ENCODE data around the gene MAML3.

The MAML3 gene

DNA sequence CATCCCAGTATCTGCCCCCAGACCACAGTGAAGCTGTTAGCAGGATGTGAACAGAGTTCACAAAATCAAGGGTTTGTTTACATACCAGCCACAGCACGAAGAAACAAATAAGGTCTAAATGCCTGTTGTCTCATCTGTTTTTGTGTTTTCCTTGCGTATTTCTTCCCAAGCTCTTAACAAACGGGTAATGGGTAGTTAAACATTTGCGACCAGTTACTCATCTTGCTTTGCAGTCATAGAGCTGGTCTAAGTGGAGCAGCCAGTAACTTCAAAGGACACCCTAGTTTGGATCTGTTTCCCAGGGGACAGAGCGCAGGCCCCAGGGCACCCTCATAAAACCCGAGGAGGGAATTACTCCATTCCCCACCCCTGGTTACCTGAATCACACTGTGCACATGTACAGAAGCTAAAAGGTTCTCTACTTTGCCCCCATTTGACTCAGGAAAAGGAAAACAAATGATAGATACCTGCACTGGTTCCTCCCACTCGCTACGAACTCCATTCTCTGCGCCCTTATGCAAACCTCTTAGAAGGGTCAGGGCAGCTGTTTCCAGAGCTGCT is 68.8 kb downstream of the MAML3 start:
- H3K4me3 ChIP-seq (ENCODE audit: insufficient read depth in 1 of 2, low read depth in 1 of 2, low read length in 2 of 2): no peak overlapping the region
- peak overlapping the region; percentile 59 for H3K4me2 ChIP-seq (ENCODE audit: low read length, poor library complexity, severe bottlenecking)

DNA sequence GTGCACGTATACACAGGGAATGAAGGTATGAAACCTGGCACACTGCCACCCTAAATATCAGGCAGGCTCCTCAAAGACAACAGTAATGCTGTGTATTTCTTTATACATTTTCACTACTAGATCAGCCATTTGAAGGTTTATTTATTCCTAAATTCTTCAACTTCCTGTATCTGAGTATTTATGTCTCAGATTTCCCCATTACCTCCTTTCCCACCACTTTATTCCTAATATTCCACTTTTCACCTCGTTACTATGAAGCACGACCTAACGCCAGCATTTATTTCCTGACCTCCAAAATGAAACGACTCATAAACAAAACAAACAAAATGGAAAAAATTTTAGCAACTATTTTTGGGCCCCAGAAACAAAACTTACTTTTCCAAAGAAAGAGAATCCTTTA is 69.6 kb downstream of the MAML3 start:
- no peak overlapping the region for H3K14ac ChIP-seq (ENCODE audit: low read length in 2 of 2)
- no peak overlapping the region for H3K4ac ChIP-seq (ENCODE audit: low read depth in 1 of 2, low read length in 2 of 2)
- no peak overlapping the region for H2BK12ac ChIP-seq (ENCODE audit: low read length in 2 of 2)
- no peak overlapping the region for H4K8ac ChIP-seq (ENCODE audit: low read length)
- H3K4me3 ChIP-seq (ENCODE audit: insufficient read depth in 1 of 2, low read depth in 1 of 2, low read length in 2 of 2): no peak overlapping the region
- no peaks in the 10 kb centered on the region for H3K36me3 ChIP-seq (ENCODE audit: control insufficient read depth in 1 of 2, insufficient read depth in 2 of 2, low read depth in 1 of 2, low read length in 2 of 2)
- no peak overlapping the region for H2AFZ ChIP-seq (ENCODE audit: low read depth, low read length)
- H2BK15ac ChIP-seq (ENCODE audit: low read depth, poor library complexity, severe bottlenecking): no peak overlapping the region
- no peak overlapping the region for H2BK5ac ChIP-seq (ENCODE audit: low read depth, low read length, poor library complexity, severe bottlenecking)
- no peak for DNase-seq
- no peak overlapping the region for H2AK5ac ChIP-seq (ENCODE audit: low read length, severe bottlenecking)
- H2BK120ac ChIP-seq (ENCODE audit: low read depth, low read length): no peak overlapping the region
- H4K91ac ChIP-seq (ENCODE audit: low read length): no peak overlapping the region
- H3K9ac ChIP-seq (ENCODE audit: low read length): no peak overlapping the region
- H3K4me1 ChIP-seq (ENCODE audit: control insufficient read depth, insufficient read depth, low read depth, low read length): peaks cover 10% of the 10 kb centered on the region
- H3K4me2 ChIP-seq (ENCODE audit: low read length, poor library complexity, severe bottlenecking): no peak overlapping the region
- no peak overlapping the region for H3K27ac ChIP-seq (ENCODE audit: low read length, poor library complexity, severe bottlenecking)
- no peak overlapping the region for H3K23ac ChIP-seq (ENCODE audit: low read length in 2 of 2)
- peaks cover 16% of the 10 kb centered on the region for H3K79me1 ChIP-seq (replicated peaks; ENCODE audit: low read length, poor library complexity, severe bottlenecking)
- no peaks in the 10 kb centered on the region for H3K9me3 ChIP-seq (ENCODE audit: control insufficient read depth, low read length)
- H3K27me3 ChIP-seq (ENCODE audit: control insufficient read depth in 1 of 2, insufficient read depth in 1 of 2, low read length in 2 of 2): no peaks in the 10 kb centered on the region
- H3K18ac ChIP-seq (ENCODE audit: low read depth in 1 of 2, low read length in 2 of 2): no peak overlapping the region
- 14% methylated on average over 5 of the region's 5 CpGs for WGBS

More for the DNA sequence above, 68.8 kb downstream of the MAML3 start:
- H2AFZ ChIP-seq (ENCODE audit: low read depth, low read length): peak overlapping the region; percentile 49
- H3K4me1 ChIP-seq (ENCODE audit: control insufficient read depth, insufficient read depth, low read depth, low read length): peaks cover 12% of the 10 kb centered on the region
- peak overlapping the region; percentile 71 for H2BK120ac ChIP-seq (ENCODE audit: low read depth, low read length)
- no peak overlapping the region for H3K4ac ChIP-seq (ENCODE audit: low read depth in 1 of 2, low read length in 2 of 2)
- peak overlapping the region in 1 of 2 experiments; percentile 84 for H2BK12ac ChIP-seq (ENCODE audit: low read length in 2 of 2)
- H3K36me3 ChIP-seq (ENCODE audit: control insufficient read depth in 1 of 2, insufficient read depth in 2 of 2, low read depth in 1 of 2, low read length in 2 of 2): no peaks in the 10 kb centered on the region
- peaks cover 16% of the 10 kb centered on the region for H3K79me1 ChIP-seq (replicated peaks; ENCODE audit: low read length, poor library complexity, severe bottlenecking)
- H4K8ac ChIP-seq (ENCODE audit: low read length): peak overlapping the region; percentile 72
- H3K27me3 ChIP-seq (ENCODE audit: control insufficient read depth in 1 of 2, insufficient read depth in 1 of 2, low read length in 2 of 2): no peaks in the 10 kb centered on the region
- H2BK5ac ChIP-seq (ENCODE audit: low read depth, low read length, poor library complexity, severe bottlenecking): no peak overlapping the region
- WGBS: 20% methylated on average over 9 of the region's 9 CpGs
- no peaks in the 10 kb centered on the region for H3K9me3 ChIP-seq (ENCODE audit: control insufficient read depth, low read length)
- H3K18ac ChIP-seq (ENCODE audit: low read depth in 1 of 2, low read length in 2 of 2): peak overlapping the region; percentile 34 to 69
- peak overlapping the region; percentile 41 for H4K91ac ChIP-seq (ENCODE audit: low read length)
- no peak overlapping the region for H3K14ac ChIP-seq (ENCODE audit: low read length in 2 of 2)
- no peak overlapping the region for H2BK15ac ChIP-seq (ENCODE audit: low read depth, poor library complexity, severe bottlenecking)
- H3K9ac ChIP-seq (ENCODE audit: low read length): no peak overlapping the region
- peak overlapping the region; percentile 80 for H3K27ac ChIP-seq (ENCODE audit: low read length, poor library complexity, severe bottlenecking)
- no peak overlapping the region for H3K23ac ChIP-seq (ENCODE audit: low read length in 2 of 2)
- peak; percentile 87 for DNase-seq
- H2AK5ac ChIP-seq (ENCODE audit: low read length, severe bottlenecking): peak overlapping the region; percentile 35

DNA sequence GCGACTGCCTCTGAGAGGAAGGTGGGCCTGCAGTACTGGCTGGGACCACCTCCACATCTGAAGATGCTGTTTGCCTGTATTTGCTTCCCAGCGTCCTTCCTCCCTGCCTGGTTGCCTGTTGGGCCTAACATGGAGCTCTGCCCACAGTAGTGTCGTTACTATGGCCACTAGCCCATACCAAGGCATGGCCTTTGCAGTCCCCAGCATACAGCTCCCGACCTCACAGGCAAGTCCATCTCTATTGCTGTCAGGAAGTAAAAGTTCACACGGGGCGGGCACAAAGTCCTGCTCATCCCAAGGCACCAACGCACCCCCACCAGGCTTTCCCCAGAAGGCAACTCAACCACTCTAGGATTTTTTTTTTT is 71.6 kb downstream of the MAML3 start:
- peak overlapping the region in 1 of 2 experiments; percentile 68 for H3K14ac ChIP-seq (ENCODE audit: low read length in 2 of 2)
- no peak for DNase-seq

DNA sequence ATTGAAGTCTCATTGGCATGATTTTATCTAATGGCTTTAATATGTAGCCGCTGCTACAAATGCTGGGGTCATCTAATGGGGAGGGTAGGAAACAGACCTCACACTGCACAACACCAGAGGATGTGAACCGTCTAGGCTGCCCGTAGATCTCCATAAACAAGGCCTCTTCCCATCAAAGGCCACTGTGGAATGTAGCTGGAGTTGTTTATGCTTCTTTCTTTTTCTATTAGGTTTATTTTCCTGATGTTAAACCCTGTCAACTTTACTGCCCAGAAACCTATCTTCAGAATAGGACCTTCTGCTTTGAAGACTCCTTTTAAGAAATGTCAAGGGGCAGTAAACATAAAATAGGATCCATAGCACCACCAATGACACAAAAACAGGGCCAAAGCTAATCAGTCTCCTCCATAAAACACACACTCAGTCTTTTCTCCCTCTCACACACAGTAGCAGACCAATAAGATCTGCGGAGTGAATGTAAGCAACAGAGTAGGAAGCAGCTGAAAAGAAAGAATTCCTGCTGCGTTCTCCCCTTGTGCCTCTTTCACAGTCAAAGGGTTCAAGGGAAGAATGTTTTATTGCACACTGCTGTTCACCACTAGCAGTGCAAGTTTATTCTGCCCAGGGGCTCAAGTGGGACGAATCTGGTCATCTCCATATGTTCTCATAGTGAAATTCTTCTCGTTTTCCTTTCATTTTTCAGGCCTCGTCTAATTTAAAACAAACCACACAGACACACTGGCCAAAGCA is 72.2 kb downstream of the MAML3 start:
- 15% methylated on average over 6 of the region's 8 CpGs for WGBS
- Histone ChIP-seq H3K18ac (ENCODE audit: low read depth in 1 of 2, low read length in 2 of 2) (peak overlapping the region; percentile 82 to 90), H2BK120ac (ENCODE audit: low read depth, low read length) (peak overlapping the region; percentile 27), H3K4me3 (ENCODE audit: insufficient read depth in 1 of 2, low read depth in 1 of 2, low read length in 2 of 2) (no peak overlapping the region), H3K4me2 (ENCODE audit: low read length, poor library complexity, severe bottlenecking) (no peak overlapping the region), H3K79me1 (replicated peaks; ENCODE audit: low read length, poor library complexity, severe bottlenecking) (peaks cover 16% of the 10 kb centered on the region), H4K91ac (ENCODE audit: low read length) (peak overlapping the region; percentile 89), H2BK15ac (ENCODE audit: low read depth, poor library complexity, severe bottlenecking) (no peak overlapping the region), H3K27ac (ENCODE audit: low read length, poor library complexity, severe bottlenecking) (no peak overlapping the region), H3K4me1 (ENCODE audit: control insufficient read depth, insufficient read depth, low read depth, low read length) (peaks cover 12% of the 10 kb centered on the region), H3K4ac (ENCODE audit: low read depth in 1 of 2, low read length in 2 of 2) (peak overlapping the region; percentile 55 to 64), H3K9ac (ENCODE audit: low read length) (peak overlapping the region; percentile 10), H2BK5ac (ENCODE audit: low read depth, low read length, poor library complexity, severe bottlenecking) (no peak overlapping the region), H3K9me3 (ENCODE audit: control insufficient read depth, low read length) (no peaks in the 10 kb centered on the region), H2AFZ (ENCODE audit: low read depth, low read length) (peak overlapping the region; percentile 6), H3K36me3 (ENCODE audit: control insufficient read depth in 1 of 2, insufficient read depth in 2 of 2, low read depth in 1 of 2, low read length in 2 of 2) (no peaks in the 10 kb centered on the region), H3K27me3 (ENCODE audit: control insufficient read depth in 1 of 2, insufficient read depth in 1 of 2, low read length in 2 of 2) (no peaks in the 10 kb centered on the region), H2AK5ac (ENCODE audit: low read length, severe bottlenecking) (peak overlapping the region; percentile 50), H4K8ac (ENCODE audit: low read length) (peak overlapping the region; percentile 92), H3K23ac (ENCODE audit: low read length in 2 of 2) (no peak overlapping the region), H3K14ac (ENCODE audit: low read length in 2 of 2) (no peak overlapping the region), H2BK12ac (ENCODE audit: low read length in 2 of 2) (peak overlapping the region; percentile 80 to 90)
- peak; percentile 59 for DNase-seq

More for the DNA sequence above, 71.6 kb downstream of the MAML3 start:
- Histone ChIP-seq H2BK5ac (ENCODE audit: low read depth, low read length, poor library complexity, severe bottlenecking) (no peak overlapping the region), H3K9ac (ENCODE audit: low read length) (peak overlapping the region; percentile 10), H2BK12ac (ENCODE audit: low read length in 2 of 2) (peak overlapping the region; percentile 80 to 90), H3K27ac (ENCODE audit: low read length, poor library complexity, severe bottlenecking) (no peak overlapping the region), H3K4me3 (ENCODE audit: insufficient read depth in 1 of 2, low read depth in 1 of 2, low read length in 2 of 2) (no peak overlapping the region), H3K79me1 (replicated peaks; ENCODE audit: low read length, poor library complexity, severe bottlenecking) (peaks cover 16% of the 10 kb centered on the region), H3K36me3 (ENCODE audit: control insufficient read depth in 1 of 2, insufficient read depth in 2 of 2, low read depth in 1 of 2, low read length in 2 of 2) (no peaks in the 10 kb centered on the region), H3K9me3 (ENCODE audit: control insufficient read depth, low read length) (no peaks in the 10 kb centered on the region), H2BK120ac (ENCODE audit: low read depth, low read length) (peak overlapping the region; percentile 64), H4K8ac (ENCODE audit: low read length) (peak overlapping the region; percentile 92), H3K18ac (ENCODE audit: low read depth in 1 of 2, low read length in 2 of 2) (peak overlapping the region; percentile 82 to 90), H2AK5ac (ENCODE audit: low read length, severe bottlenecking) (peak overlapping the region; percentile 50), H4K91ac (ENCODE audit: low read length) (peak overlapping the region; percentile 89), H3K27me3 (ENCODE audit: control insufficient read depth in 1 of 2, insufficient read depth in 1 of 2, low read length in 2 of 2) (no peaks in the 10 kb centered on the region), H3K4me2 (ENCODE audit: low read length, poor library complexity, severe bottlenecking) (no peak overlapping the region), H3K4ac (ENCODE audit: low read depth in 1 of 2, low read length in 2 of 2) (peak overlapping the region; percentile 55 to 64), H2AFZ (ENCODE audit: low read depth, low read length) (peak overlapping the region; percentile 6), H2BK15ac (ENCODE audit: low read depth, poor library complexity, severe bottlenecking) (peak overlapping the region; percentile 26), H3K4me1 (ENCODE audit: control insufficient read depth, insufficient read depth, low read depth, low read length) (peaks cover 12% of the 10 kb centered on the region), H3K23ac (ENCODE audit: low read length in 2 of 2) (no peak overlapping the region)
- WGBS: 71% methylated on average over 7 of the region's 7 CpGs

All from mesenchymal stem cell (in vitro differentiated cells and primary cell).